ENCODE results near the gene PARD3B. TPM values are rescaled to one million over a fixed set of nuclear protein-coding genes. Genes with fewer than 3 reads are reported as not detected.

PARD3B gene
- polyA plus RNA-seq, 3 donors: 36.3 to 41.4 (median 37.7) TPM

DNA sequence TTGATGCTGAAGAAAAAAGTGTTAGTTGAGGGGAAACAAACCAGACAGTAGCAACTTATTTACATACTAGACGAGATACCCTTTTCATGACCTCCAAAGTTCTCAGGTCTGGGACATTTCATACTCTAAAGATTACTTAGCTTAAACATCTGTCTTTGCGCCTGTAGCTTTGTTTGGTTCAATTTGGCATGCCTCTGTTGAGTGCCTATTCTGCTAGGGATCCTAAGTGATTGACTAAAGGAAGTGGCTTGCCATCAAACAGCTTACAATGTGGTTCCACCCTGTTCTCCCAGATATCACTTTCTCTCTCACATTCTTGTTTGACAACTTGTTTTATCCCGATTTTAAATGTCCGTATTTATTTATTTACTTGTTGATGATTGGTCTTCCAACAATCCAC is 488.8 kb downstream of the PARD3B start:
- DNase-seq (ENCODE audit: low read depth in 3 of 3, low spot score in 2 of 3): no peak

DNA sequence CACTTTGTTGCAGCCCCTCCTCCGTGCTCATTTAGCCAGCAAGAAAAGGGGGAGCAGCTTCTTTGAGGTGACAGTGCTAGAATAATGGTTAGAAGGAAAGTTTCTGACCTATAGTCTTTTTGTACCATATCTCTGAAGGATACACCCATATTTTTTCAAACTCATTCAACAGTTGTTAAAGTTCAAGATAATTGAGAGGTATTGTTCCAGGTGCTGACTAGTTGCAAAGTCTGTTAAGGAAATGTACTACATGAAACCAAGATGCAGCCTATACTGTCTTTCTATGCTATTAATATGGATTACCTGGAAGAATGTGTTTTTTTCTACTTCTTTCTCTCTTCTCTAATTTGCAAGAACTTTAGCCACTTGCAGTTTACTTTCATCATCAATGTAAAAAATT is 495.0 kb downstream of the PARD3B start:
- DNase-seq (ENCODE audit: low read depth in 3 of 3, low spot score in 2 of 3): no peak

DNA sequence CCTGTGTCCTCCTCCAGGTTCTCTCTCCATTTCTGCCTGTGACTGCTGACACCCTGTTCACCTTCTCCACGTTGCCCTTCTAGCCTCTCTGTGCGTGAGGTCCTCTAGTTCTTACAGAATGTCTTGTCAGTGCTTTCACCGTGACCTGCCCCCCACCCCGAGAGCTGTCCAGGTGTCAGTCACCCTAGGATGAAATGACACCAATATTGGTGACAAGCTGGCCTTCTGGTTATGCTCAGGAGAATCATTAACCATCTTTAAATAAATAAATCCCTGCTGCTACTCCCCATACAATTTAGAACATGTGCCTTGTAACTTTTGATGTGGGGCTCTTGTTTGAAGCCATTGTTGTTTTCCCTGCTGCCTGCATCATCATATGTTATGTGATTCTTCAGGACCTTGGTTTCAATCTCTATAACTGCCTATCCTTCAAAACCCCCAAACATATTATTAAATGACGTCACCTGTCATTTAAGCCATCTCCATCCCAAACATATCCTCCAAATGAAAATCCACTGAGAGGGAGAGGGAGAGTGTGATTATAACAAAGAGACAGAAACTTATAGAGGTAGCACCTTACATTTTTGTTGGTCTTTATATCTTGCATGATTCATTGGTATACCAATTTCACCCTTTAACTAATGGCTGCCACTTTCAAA is 496.3 kb downstream of the PARD3B start:
- DNase-seq (ENCODE audit: low read depth in 3 of 3, low spot score in 2 of 3): no peak

DNA sequence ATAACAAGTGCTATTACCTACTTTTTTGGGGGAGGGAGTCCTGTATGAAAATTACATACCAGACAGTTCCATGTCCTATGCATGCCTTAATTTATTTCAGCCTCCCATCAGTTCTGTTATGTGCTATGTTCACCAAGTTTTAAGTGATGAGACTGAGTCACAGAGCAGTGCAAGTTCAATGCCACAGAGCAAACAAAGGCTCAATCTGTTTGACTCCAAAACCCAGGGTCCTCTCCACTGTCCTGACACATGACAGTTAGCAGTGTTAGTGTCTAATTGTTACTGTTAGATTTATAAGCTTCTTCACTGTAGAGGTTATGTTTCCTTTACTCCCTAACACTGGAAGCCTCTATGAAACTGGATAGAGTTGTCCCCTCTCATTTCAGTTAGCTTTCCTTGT is 498.0 kb downstream of the PARD3B start:
- DNase-seq (ENCODE audit: low read depth in 3 of 3, low spot score in 2 of 3): no peak

DNA sequence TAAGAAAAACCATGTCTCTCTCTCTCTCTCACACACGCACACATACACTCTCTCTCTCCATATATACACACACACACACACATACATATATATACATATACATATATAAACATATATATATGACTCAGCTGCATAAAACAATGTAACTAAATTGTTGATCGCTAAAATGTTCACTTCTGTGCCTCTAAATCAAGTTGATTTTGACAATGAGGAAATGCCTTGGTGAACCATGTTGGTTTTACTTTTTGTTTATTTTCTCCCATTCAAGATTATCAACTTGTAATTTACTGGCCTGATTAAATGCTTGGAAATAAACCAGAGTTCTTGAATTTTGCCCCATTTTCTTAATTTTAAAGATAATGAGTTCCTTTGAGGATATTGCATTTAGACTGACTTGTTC is 500.4 kb downstream of the PARD3B start:
- no peak for DNase-seq (ENCODE audit: low read depth in 3 of 3, low spot score in 2 of 3)

DNA sequence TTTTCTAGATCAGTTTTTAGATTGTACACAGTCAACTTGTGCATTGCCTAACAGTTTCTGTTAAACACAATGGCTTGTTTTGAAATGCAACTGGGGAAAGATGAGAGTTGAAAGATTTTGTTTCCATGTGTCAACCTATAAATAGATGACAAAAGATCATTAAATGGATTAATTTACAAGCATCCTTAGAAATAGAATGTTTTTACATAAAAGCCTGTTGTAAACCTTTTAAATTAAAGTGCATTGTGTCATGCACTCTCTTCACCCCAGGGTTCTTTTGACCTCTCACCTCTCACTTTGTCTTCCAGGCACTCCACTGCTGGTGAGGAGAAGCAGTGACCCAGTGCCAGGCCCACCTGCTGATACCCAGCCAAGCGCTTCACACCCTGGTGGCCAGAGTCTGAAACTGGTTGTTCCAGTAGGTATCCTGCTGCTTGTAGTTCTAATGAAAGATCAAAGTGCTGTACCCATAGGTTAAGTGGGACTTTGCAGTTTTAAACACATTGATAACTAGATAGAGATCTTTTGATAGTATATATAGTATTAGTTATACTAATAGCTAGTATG is 502.1 kb downstream of the PARD3B start:
- no peak for DNase-seq (ENCODE audit: low read depth in 3 of 3, low spot score in 2 of 3)

DNA sequence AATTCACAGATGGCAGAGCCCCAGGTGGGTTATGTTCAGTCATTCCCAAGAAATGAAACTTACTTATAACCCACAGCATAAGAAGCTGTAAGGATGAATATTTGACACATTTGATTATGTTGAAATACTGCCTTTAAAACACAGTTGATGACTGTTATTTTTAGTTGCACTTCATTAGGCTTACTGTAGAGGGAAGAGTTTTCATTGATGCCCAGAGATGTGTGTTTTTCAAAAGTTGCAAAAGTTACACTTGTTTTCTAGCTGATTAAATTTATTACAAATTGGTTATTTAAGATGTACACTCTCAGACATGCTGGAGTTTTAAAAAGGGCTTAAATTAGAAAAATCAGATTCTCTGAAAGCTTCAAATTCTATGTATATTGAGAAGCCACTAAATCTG is 506.1 kb downstream of the PARD3B start:
- DNase-seq (ENCODE audit: low read depth in 3 of 3, low spot score in 2 of 3): no peak

DNA sequence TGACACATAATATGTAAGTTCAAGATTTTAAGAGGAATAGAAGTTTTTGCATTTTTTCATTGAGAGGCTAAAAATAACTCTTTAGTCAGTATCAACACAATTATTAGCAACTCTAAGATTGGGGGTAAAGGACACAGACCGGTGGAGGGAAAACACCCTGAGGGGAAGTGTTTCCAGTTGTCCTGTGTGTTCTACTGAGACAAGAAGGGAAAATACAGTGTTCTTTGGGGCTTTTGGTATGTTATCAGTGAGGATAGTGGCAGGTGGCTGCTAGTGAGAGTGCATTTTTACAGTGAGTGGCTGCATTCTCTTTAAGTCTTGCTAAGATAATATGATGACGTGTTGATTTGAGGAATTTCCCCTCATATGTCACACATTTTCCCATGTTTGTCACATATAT is 507.5 kb downstream of the PARD3B start:
- DNase-seq (ENCODE audit: low read depth in 3 of 3, low spot score in 2 of 3): no peak

DNA sequence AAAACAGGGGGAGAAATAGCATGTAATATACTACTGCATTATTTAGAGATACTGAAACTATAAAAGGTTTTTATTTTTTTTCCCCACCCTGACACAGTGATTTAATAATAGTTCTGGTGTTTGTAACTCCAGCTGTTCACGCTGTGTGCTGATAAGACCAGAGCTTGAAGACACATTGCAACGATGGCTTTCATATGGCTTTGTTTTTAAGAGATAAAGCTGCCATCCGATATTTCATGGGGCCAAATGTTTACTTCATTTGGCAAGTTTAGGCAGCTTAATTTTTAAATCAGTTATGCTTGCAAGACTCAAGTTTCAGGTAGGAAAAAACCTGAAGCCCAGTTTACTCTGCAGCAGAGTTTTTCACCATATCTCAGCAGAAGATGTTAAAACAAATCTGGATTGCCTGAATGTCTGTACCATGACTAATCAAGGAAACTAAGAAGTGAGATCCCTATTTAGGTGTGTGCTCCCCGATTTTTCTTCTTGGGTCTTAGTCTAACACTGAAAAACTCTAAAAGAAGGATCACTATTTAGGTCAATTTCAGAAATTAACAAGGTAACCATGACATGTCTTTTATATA is 508.6 kb downstream of the PARD3B start:
- DNase-seq (ENCODE audit: low read depth in 3 of 3, low spot score in 2 of 3): no peak

DNA sequence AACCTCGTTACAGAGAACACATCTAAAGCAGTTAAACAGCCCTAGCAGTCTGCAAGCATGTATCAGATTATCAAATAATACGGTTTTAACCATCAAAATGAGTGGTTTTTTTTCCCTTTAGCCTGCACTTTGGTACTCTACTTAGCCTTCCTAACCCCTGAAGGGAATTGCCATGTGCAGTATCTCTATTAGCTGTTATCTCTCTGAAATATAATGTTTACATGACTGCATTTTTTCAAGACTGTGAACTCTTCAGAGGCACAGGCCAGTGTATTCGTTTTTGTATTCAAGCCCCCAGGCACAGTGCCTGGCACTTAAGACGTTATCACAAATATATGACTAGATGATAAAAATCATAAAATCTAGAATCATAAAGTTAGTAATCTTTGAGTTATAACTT is 509.5 kb downstream of the PARD3B start:
- DNase-seq (ENCODE audit: low read depth in 3 of 3, low spot score in 2 of 3): no peak

- DNase-seq (ENCODE audit: low read depth in 3 of 3, low spot score in 2 of 3): no peak
These were observed 510.0 kb downstream of the PARD3B start for GRCh38 chr2:205055251-205055650.

- DNase-seq (ENCODE audit: low read depth in 3 of 3, low spot score in 2 of 3): no peak
These were observed 510.9 kb downstream of the PARD3B start for GRCh38 chr2:205056151-205056561.

DNA sequence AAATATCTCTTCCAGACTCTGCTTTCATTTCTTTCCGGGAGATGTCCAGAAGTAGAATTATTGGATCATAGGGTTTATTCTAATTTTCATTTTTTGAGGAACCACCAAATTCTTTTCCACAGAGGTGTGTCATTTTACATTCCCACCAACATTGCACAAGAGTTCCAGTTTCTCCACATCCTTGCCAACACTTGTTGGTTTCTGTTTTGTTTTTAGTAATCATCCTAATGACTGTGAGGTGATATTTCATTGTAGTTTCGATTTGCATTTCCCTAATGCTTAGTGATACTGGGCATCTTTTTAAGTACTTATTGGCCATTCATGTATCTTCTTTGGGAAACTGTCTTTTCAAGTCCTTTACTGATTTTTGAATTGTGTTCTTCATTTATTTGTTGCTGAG is 513.1 kb downstream of the PARD3B start:
- no peak for DNase-seq (ENCODE audit: low read depth in 3 of 3, low spot score in 2 of 3)

DNA sequence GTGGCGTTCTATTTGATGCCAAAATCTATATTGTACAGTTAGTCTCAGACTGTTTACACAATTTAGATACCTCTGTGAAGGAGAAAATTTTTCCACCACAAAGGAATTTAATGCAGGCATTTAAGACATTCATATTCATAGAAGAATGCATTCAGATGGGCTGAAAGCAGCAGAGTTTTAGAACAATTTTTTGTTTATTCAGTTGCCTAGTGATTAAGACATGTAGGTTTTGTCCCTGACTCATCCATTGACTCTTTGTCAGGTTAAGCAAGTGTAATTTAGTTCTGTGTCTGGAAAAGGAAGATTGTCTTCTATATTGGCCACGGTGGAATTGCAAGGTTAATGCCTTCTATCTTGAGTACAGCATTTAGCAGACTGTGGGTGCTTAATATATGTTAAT is 515.0 kb downstream of the PARD3B start:
- no peak for DNase-seq (ENCODE audit: low read depth in 3 of 3, low spot score in 2 of 3)

GRCh38 chr2:205066081-205066480 is 520.8 kb downstream of the PARD3B start:
- no peak for DNase-seq (ENCODE audit: low read depth in 3 of 3, low spot score in 2 of 3)

DNA sequence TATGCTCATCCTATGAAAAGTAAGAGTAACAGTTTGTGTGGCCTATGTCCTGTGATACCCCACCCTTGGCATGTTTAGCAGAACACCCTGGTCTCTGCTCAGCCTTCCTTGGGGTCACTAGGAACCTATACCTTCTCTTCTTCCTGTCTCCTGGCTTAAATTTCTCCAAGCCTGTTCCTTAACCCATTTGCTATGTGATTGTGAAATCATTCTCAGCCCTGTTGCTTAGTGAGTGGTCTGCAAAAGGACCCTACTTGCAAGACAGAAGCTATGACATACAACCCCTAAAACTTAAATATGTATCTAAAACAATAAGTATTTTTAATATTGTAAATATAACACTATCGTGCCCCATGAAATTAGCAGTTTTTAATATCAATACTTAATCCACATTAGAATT is 524.7 kb downstream of the PARD3B start:
- DNase-seq (ENCODE audit: low read depth in 3 of 3, low spot score in 2 of 3): no peak

DNA sequence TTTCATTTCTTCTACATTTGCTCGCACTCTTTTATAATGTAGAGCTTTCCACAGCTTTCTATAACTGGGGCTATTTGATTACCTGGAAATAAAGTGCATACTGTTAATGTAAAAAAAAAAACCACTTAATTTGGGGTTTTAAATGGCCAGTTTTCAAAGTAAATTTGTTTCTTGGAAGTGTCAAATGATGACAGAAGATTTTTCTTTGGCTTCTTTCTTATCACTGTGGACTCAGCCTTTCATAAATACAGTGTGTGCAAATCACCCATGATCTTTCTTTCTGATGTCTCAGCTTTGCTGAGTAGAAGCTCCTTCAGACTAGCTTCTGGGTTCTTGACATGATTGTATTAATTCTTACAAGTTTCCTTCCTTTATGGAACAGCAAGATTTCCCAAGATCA is 525.6 kb downstream of the PARD3B start:
- no peak for DNase-seq (ENCODE audit: low read depth in 3 of 3, low spot score in 2 of 3)

DNA sequence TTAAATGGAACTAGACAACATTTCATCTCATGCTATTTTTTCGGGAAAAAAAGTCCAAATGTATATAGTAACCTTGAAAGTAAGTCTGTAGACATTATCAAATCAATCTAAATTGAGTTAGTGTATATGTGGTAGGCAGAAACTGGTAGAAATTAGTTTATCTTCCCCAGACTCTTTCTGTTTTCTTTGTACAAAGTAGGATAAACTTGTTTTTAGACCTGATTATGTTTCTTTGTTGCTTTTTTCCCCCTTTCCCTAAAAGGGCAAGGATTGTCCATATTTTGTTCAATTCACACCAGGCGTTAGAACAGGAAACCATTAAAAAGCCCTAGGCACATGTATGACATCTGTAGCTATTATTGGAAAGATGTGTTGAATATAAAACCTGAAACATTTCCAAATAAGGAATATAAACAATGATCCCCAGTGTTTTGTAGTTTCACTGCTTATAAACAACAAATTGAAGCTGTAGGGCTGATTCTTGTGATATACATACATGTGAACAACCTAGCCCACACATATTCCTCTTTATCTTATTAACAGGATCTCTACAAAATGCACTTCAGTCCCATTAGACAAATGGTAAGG is 528.3 kb downstream of the PARD3B start:
- no peak for DNase-seq (ENCODE audit: low read depth in 3 of 3, low spot score in 2 of 3)

- DNase-seq (ENCODE audit: low read depth in 3 of 3, low spot score in 2 of 3): no peak
These were observed 531.1 kb downstream of the PARD3B start for GRCh38 chr2:205076405-205076804.

- no peak for DNase-seq (ENCODE audit: low read depth in 3 of 3, low spot score in 2 of 3)
These were observed 531.9 kb downstream of the PARD3B start for GRCh38 chr2:205077159-205077558.

GRCh38 chr2:205078762-205079161 is 533.5 kb downstream of the PARD3B start:
- no peak for DNase-seq (ENCODE audit: low read depth in 3 of 3, low spot score in 2 of 3)

DNA sequence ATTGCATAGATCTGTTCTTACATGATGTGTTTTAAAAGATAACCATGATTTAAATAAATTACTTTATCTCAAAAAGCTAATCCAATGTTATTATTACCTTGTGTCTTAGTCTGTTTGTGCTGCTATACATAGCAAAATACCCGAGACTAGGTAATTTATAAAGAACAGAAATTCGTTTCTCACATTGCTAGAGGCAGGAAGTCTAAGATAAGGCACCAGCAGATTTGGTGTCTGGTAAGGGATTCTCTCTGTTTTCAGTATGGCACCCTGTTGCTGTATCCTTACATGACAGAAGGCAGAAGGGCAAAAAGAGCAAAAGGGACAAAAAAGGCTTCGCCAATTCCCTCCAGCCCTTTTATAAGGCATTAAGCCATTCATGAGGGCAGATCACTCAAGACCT is 533.9 kb downstream of the PARD3B start:
- no peak for DNase-seq (ENCODE audit: low read depth in 3 of 3, low spot score in 2 of 3)
